Nucleus accumbens (tissue), 56 donors: ENCODE measurements around the gene LMX1A.

Source experiments
- DNase-seq, 56 donors: peaks; one replicate each; lab custom pipeline; 2025; lab: John Stamatoyannopoulos, UW

LMX1A gene

GRCh38 chr1:165281207-165281901 is 75.2 kb downstream of the LMX1A start:
- DNase-seq, result no peak

DNA sequence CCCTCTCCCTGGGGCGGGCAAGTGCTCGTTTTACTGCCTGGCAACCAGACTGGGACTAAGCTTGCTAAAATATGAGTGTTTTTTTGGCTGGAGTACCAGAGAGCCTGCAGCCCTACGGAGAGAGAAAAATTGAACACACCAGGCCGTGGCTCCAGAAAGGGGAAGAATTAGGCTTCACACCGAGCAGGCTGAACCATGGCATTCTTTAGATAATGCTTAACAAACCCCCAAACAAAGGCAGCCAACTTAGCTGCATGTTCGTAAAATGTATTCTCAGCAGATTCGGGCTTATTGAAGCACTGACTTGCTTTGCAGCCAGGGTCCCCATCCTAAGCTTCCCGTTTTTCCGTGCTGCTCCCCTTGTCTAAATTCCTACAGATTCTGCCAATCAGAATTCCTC is 76.6 kb downstream of the LMX1A start:
- peak in 1 of 56 donors; percentile 1 for DNase-seq

DNA sequence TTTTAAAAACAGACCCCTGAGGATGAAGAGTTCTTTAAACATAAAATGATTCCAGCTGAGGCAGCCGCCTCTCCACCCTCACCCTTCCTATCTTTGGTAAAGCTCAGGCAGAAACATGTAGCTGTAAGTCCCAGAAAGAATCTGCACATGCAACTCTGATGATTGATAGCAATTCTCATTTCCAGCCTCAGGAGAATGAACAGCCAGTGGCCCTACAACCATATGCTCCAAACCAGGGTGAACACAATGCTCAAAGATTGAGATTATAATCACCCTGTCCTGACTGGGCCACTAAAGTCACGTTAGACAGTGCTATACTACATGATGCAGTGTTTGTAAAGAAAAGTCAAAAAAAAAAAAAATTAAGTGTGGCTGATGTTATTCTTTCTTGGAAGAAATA is 80.2 kb downstream of the LMX1A start:
- no peak for DNase-seq

GRCh38 chr1:165265196-165265838 is 91.2 kb downstream of the LMX1A start:
- DNase-seq, result no peak

DNA sequence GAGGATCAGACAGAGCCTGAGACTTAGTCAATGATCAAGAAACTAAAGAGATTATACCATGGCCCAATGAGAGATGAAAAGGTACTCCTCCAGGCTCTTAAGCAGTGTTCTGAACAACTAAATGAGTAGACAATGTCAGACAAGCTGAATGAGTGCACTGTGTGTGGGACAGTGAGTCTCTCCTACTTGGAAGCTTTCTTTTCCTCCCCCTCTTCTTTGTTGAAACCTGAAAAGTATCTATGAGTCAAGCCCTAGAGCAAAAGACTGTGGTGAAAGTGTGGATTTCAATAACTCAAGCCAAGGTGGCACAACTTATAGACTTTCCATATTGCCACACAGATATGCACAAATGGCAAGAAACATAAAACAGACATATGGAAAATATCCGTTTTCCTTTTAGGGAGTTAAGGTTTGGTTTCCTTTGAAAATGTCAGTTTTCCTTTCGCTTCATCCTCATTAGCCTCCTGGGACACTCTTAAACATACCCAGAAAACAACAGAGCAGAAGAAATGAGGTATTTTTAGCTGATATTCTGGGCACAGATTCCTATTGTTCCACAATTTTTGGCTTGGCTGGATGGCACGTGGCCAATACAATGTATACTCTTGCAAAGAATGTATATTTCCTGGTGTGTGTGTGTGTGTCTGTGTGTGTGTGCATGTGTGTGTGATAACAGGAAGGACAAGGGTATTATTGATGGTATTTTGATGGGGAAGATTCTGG is 96.6 kb downstream of the LMX1A start:
- DNase-seq, result peak in 2 of 56 donors; percentile 9 to 12

GRCh38 chr1:165259236-165259635 is 97.3 kb downstream of the LMX1A start:
- no peak for DNase-seq

GRCh38 chr1:165257969-165258459 is 98.5 kb downstream of the LMX1A start:
- peak in 33 of 56 donors; percentile 0 to 68 (median 14) for DNase-seq

DNA sequence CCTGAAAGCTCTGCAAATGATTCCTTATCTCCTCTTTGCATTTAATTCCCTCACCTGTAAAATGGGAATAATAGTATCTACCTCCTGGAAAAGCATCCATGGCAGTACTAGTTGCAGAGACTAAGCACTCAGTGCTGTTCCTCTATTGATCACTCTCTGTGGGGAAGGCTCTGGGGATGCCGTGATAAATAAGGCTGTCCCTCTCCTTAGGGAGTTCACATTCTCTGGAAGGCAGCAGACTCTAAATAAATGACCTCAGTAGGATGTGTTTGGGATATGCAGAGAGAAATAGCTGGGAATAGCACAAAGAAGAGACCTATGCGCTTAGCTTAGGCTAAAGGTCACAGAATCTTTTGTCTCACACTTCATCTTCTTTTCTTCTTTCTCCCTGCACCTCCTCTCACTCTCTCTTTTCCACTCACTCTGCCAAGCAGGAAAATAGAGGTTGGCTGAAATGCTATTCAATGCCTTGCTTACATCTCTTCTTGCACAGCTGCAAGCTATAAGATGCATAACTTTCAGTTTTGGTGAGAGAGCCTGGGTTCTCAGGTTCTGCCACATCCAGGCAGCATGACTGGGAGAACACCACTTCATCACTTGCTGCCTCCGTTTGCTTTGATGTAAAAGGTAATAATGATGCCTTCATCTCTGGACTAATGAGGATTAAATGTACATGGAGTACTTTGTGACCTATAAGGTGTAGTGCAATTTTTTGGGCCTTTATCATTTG is 101.5 kb downstream of the LMX1A start:
- no peak for DNase-seq

GRCh38 chr1:165254376-165254775 is 102.1 kb downstream of the LMX1A start:
- DNase-seq, result no peak

DNA sequence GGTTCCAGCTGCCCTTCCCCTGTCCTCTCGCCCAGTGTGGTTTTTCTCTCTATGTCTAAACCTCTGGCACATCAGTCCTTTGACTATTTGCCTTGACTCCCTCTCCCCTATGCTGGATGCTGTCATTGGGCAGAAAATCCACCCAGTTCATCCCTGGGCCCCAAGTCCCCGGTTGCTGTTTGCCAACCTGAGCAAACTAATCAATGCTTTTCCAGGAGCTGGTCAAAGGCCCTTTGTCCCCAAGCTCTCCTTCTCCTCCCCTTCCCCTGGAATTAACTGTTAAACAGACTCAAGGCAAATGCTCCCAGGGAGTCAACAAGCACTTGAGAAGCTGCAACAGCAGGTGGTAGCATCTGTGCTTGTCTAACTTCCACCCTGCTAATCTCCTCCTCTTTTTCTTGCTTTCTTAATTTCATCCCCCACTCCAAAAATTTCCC is 102.7 kb downstream of the LMX1A start:
- no peak for DNase-seq

- DNase-seq, result no peak
Observed at GRCh38 chr1:165248969-165249571, 107.4 kb downstream of the LMX1A start.

GRCh38 chr1:165241952-165242351 is 114.6 kb downstream of the LMX1A start:
- no peak for DNase-seq

GRCh38 chr1:165241321-165241720 is 115.2 kb downstream of the LMX1A start:
- no peak for DNase-seq

DNA sequence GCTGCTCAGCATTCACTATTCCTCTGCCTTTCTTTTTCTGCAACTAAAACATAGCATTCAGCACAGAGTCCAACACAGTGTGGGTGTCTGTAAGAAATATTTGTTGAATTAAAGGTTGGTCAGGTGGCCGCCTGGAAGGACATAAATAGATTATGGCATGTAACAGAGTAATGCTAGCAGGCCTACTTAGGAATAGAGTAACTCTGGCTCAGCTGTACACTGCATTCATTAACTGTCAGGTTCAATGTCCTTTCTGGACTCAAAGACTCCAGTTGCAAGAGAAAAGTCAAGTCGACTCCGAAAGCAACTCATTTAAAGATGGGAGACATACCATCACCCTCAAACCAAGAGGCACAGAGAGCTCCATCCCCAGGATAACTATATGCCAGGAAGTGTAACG is 116.0 kb downstream of the LMX1A start:
- DNase-seq, result no peak

DNA sequence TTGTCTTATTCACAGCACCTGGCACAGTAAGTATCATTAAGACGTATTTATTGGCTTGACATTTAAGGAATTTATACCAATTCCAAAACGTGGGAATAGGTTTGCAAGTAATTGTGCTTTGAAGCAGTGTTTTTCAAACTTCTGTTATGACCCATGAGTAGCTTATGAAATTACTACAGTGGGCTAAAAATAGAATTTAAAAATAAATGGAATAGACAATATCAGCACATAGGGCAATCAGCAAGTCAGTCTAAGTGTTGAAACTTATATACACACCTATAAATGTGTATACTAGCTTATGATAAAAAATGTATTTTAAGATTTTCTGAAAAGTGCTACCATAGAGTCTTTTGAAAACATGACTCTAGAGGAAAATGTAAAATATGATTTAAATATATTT is 116.6 kb downstream of the LMX1A start:
- DNase-seq, result no peak

DNA sequence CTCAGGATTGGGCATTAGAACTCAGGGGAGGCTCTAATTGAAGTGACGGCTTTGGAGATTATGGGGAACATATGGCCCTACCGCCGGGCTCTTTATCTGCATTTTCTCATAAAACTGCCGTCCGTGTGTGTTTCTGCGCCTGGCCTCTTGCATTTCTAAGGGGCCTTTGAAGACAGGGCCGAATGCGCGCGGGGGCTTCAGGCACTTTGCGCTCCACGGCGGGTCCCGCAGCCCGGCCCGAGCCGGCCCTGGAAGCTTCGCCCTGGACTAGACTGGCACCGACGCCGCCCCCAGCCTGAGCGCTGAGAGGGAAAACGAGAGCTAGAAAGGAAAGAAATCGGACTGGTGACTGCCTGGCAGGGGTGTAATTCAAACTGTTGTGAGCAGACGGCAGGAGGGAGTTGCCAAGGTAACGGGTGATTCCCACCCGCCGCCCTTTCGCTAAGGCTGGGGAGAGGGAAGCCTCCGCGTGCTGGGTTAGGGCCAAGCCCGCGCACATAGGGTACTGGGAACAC is 120.7 kb downstream of the LMX1A start:
- DNase-seq, result peak in 23 of 56 donors; percentile 5 to 61 (median 22)

- DNase-seq, result peak in 4 of 56 donors; percentile 3 to 26 (median 14)
Observed at GRCh38 chr1:165235155-165235776, 121.2 kb downstream of the LMX1A start.

- no peak for DNase-seq
Observed at GRCh38 chr1:165234149-165234548, 122.4 kb downstream of the LMX1A start.

GRCh38 chr1:165228676-165229075 is 127.8 kb downstream of the LMX1A start:
- DNase-seq, result no peak
